GM12891 (cell line): ENCODE results near the gene SYVN1.

Experiments used
- PAX5 ChIP-seq: IDR thresholded peaks from 2 replicates; pipeline ENCODE4 v1.6.1; 2011; ENCODE audit warnings: low read length, moderate library complexity, mild to moderate bottlenecking; ENCODE audit not compliant: insufficient read depth, severe bottlenecking
- POLR2A ChIP-seq: IDR thresholded peaks from 2 replicates; pipeline ENCODE4 v1.6.1; 2011; ENCODE audit warnings: low read depth, low read length, control low read depth
- POLR2AphosphoS5 ChIP-seq: IDR thresholded peaks from 2 replicates; pipeline ENCODE4 v1.6.1; 2011; ENCODE audit warnings: low read depth, low read length, control low read depth
- POU2F2 ChIP-seq: IDR thresholded peaks from 2 replicates; pipeline ENCODE4 v1.6.1; 2011; ENCODE audit warnings: low read depth, mild to moderate bottlenecking, control low read depth, low read length, moderate library complexity
- TAF1 ChIP-seq: IDR thresholded peaks from 2 replicates; pipeline ENCODE4 v1.6.1; 2011; ENCODE audit warnings: low read depth, low read length, control low read depth

DNA sequence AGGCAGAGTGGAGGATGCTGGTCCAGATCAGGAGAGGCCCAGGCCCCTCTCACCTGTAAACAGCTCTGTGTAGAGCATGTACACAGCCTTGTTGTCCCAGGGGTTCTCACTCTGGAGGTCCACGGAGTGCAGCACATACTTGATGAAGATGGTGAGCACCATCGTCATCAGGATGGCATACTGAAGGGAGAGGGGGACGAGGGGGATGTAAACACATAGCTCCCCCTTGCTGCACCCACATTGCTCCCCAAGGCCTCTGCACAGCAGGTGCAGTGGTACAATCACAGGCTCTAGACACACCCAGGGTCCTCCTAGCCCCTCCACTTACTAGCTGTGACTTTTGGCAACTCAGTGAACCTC is 2.9 kb downstream of the SYVN1 start:
- TF ChIP-seq POLR2A (no peak), TAF1 (no peak), PAX5 (no peak), POLR2AphosphoS5 (no peak), POU2F2 (no peak)
